Measurements from ENCODE around the gene RABGAP1.

RABGAP1 gene

GRCh38 chr9:123131258-123131657 is 190.4 kb downstream of the RABGAP1 start:
- DNase-seq (ENCODE audit: low spot score) = no peak
- TF ChIP-seq CTCF (IDR thresholded peaks at IDR 0.05; ENCODE audit: extremely low read depth, missing control alignments) = no peak

GRCh38 chr9:123131993-123132392 is 191.2 kb downstream of the RABGAP1 start:
- no peak for TF ChIP-seq CTCF (IDR thresholded peaks at IDR 0.05; ENCODE audit: extremely low read depth, missing control alignments)
- no peak for DNase-seq (ENCODE audit: low spot score)

DNA sequence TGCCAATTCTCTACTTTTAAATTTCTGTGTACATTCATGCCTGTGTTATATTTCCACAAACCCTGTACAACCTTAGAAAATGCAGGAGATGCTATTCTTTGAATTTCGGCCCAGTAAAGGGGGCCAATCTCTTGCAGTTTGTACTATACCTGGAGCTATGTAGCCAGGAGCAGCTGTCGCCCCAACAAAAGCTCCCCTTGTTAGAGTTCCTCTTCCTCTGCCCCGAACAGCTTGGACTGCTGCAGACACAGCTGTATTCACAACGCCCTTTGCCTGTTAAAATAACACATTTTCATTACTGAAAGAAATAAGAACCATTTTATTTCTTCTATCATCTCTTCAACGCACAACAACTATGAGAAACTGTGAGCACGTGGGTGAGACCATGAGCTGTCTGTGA is 191.9 kb downstream of the RABGAP1 start:
- no peak for TF ChIP-seq CTCF (IDR thresholded peaks at IDR 0.05; ENCODE audit: extremely low read depth, missing control alignments)
- no peak for DNase-seq (ENCODE audit: low spot score)

DNA sequence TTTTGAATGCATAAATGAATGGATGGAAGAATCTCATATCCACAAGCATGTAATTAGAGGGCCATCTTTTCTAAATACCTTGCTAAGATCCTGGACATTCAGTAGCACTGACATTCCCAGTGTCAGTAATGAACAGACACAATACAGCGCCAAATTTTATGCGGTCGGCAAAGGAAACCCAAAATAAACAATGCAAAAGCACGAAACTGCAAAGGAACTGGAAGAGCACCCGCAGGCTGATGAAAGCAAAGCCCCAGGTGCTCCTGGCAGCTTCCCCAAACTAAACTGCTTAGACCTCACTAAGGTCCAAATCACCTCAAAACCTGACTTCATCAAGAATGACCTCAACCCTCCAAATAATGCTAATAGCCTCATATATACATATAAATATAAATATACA is 194.6 kb downstream of the RABGAP1 start:
- no peak for DNase-seq (ENCODE audit: low spot score)
- no peak for TF ChIP-seq CTCF (IDR thresholded peaks at IDR 0.05; ENCODE audit: extremely low read depth, missing control alignments)

- TF ChIP-seq CTCF (IDR thresholded peaks at IDR 0.05; ENCODE audit: extremely low read depth, missing control alignments) = no peak
- no peak for DNase-seq (ENCODE audit: low spot score)
Measured at GRCh38 chr9:123138163-123138562, 197.3 kb downstream of the RABGAP1 start.

DNA sequence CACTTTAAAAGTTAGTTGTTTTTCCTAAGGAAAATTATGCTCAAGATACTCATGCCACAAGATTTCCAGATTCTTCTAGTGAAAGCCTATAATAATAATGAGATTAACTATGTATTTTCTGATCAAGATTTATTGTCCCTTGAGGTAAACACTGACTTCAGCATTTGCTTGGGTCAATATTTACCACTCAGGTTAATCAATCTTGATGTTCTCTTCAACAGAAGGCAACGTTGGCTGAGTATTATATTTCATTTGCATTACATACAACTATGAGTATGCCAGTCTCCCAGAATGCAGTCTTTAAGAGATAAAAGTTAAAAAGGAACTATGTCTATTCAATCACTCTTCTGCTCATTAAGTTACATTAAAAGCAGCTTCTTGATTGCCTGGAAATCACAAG is 208.2 kb downstream of the RABGAP1 start:
- no peak for TF ChIP-seq CTCF (IDR thresholded peaks at IDR 0.05; ENCODE audit: extremely low read depth, missing control alignments)
- DNase-seq (ENCODE audit: low spot score) = no peak

DNA sequence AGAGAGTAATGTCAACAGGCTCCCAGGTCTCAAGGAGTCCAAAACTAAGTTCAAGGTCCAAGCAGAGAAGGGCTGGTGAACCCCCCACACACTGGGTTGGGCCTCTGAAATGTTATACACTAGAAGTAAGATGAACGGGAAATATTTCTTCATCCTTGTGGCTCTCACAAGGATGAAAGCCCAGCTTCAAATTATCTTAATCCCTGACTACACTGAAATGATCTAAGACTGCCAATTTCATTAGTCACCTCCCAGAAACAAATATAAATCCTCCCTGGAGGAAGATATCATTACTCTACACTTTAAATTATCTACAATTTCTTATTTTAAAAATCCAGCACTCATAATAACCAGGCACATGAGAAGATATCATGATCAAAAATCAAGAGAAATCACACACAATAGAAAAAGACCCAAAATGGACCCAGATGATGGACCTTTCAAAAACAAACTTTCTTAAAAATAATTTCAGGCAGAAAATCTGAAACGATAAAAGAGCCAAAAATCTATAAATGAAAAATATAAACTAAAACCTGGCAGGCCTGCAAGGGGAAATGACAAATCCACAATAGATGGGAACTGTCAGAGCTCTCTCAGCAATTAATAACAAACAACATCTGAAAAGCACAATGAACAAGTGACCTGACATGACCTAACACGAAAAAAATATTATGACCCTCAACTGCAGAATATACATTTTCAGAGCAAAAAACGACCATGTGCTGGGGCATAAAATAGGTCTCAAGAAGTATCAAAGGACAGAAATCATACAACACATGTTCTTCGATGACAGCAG is 210.1 kb downstream of the RABGAP1 start:
- no peak for TF ChIP-seq CTCF (IDR thresholded peaks at IDR 0.05; ENCODE audit: extremely low read depth, missing control alignments)

More for the DNA sequence above, 210.1 kb downstream of the RABGAP1 start:
- no peak for DNase-seq (ENCODE audit: low spot score)
